ENCODE data around the gene ACAP3. TPM values are rescaled to one million over a fixed set of nuclear protein-coding genes. Genes with fewer than 3 reads are reported as not detected.
A peak's percentile ranks its signal among the peaks of the same experiment; 100 is the strongest.

ACAP3 gene
- polyA plus RNA-seq, 2 donors = 47.7 to 120 TPM

DNA sequence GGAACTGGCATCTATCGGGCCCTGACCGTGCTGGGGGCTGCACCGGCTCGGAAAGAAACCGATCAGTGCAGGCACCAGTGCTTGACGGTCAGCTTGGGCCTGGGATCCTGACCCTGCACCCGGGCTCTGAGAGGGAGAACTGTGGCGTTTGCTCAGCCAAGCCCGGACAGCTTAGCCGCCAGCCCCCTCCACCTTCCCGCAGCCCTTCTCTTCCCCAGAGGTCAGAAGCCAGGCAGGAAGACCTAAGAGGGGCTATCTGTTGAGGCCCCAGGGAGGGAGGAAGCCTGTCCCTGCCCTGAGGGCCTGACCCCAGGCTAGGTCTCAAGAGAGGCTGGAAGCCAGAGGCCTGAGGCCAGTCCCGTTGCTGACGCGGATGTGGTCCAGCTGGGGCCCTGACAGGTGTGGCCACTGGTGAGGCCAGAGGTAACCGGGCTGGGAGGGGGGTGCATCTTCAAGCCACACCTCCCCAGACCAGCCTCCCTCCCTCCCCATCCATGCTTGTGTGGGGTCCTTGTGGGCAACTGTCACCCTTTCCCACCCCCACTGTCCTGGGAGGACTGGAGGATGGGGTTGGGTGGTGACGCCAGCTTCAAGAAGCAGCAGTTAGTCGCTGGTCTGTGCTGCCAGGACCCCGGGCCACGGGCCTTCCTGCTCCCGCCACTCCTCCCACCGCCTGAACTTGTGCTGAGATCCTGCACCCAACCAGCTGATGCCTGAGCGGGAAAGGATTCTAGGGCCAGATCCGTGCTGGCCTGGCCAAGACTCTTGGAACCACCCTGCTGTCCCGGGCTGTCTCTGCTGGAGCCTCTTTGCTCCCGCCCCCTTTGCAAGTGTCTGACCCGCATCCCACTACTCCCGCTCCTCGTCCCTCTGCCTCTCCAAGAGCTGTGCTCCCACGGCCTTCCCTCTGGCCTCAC, 44.0 kb upstream of the ACAP3 start:
- Histone ChIP-seq H3K9me3 (ENCODE audit: control insufficient read depth in 2 of 2, insufficient read depth in 1 of 2, low read depth in 1 of 2, low read length in 1 of 2) (no peaks in the 10 kb centered on the region), H3K4me1 (ENCODE audit: control insufficient read depth in 2 of 2, insufficient read depth in 2 of 2, low read length in 1 of 2) (peaks cover 13 to 24% of the 10 kb centered on the region in 2 donors), H3K27ac (ENCODE audit: low read depth in 2 of 2, low read length in 1 of 2) (peak overlapping the region in 1 of 2 donors; percentile 42), H3K36me3 (ENCODE audit: control insufficient read depth in 2 of 2, insufficient read depth in 2 of 2, low read length in 1 of 2) (no peaks in the 10 kb centered on the region), H3K4me3 (ENCODE audit: low read depth in 1 of 2, low read length in 2 of 2) (no peak overlapping the region), H3K27me3 (ENCODE audit: control insufficient read depth in 1 of 2, insufficient read depth in 2 of 2, low read length in 2 of 2) (peaks cover 0 to 3% of the 10 kb centered on the region in 2 donors)
- 50 to 58% methylated on average over 24 to 29 of the region's 29 CpGs for WGBS, 2 donors

DNA sequence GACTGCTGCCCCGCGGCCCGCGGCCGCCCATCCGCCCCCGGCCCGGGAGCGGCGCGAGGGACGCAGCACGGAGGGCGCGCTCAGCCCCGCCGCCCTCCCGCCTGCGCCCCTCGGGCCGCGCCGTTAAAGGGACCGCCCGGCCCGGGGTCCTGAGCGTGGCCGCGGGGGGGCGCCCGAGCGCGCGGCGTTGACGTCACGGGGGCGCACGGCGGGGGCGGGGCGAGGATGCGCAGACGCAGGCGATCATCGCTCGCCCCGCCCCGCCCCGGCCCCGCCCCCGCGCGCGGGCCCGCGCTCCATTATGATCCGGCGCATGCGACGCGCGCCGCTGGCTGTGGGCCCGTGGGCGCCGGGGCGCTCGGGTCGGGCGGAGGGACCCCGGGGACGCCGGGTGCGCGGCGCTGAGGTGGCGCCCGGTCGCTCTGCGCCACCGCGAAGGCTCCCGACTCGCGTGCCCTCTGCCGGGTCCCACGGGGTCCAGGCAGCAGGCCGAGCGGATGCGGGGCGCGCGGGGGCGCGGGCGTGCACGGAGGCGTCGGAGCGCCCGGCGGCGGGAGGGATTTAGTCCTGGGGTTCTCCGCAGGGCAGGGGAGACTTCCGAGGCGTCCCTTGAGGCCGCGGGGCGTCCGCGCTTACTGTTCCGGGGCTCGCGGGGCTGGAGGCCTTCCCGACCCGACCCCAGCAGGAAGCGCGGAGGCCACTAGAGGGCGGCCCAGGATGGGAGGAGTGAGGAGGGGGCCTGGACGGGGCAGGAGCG, 41.7 kb upstream of the ACAP3 start, which contains the start of gene DVL1:
Gene DVL1, minus strand, starts transcription at position 163 of the 757 bp plus-strand sequence. CDS start 353 bp downstream, outside the sequence.
- WGBS, 2 donors = 1% methylated on average over 86 to 121 of the region's 122 CpGs
- peaks cover 29 to 44% of the 10 kb centered on the region in 2 donors for H3K4me1 ChIP-seq (ENCODE audit: control insufficient read depth in 2 of 2, insufficient read depth in 2 of 2, low read length in 1 of 2)

DNA sequence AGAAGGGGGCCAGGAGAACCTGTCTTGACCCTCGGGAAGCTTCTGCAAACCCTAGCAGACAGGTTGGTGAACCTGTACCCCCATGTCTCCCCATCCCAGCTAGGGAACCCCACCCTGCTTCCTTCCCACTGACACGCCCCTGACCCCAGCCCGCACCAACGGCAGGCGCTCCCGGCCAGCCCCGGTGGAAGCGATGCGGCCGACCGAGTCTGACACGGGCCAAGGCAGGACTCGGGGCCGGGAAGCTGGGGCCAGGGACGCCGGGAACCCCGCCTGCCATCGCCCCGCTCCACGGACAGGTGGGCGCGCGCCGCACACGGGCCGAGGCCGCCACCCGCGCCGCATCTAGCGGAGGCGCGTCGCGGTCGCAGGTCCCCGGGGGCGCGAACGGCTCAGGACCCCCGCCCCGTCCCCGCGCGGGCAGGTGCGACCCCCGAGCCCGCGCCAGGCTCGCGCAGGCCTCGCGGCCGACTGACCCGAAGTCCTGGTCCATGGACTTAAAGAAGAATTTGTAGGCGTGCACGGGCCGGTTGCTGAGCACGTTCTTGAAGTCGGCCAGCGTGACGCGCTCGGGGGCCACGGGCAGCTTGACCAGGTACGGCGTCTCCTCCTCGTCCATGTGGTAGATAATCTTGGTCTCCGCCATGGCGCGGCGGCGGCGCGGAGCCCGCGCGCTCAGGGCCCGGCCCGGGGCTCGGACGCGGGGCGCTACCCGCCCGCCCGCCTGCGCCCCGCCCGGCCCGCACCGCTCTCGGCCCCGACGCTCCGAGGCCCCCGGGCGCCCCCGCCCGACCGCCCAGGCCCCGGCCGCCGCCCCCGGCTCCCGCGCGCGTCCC, 40.9 kb upstream of the ACAP3 start:
- H3K9me3 ChIP-seq (ENCODE audit: control insufficient read depth in 2 of 2, insufficient read depth in 1 of 2, low read depth in 1 of 2, low read length in 1 of 2) = no peaks in the 10 kb centered on the region
- peak overlapping the region; percentile 85 to 96 for H3K4me3 ChIP-seq (ENCODE audit: low read depth in 1 of 2, low read length in 2 of 2)
- peak overlapping the region; percentile 88 to 97 for H3K27ac ChIP-seq (ENCODE audit: low read depth in 2 of 2, low read length in 1 of 2)
- 1% methylated on average over 81 to 109 of the region's 109 CpGs for whole genome bisulfite sequencing, 2 donors
- H3K36me3 ChIP-seq (ENCODE audit: control insufficient read depth in 2 of 2, insufficient read depth in 2 of 2, low read length in 1 of 2) = peaks cover 0 to 6% of the 10 kb centered on the region in 2 donors
- peaks cover 24 to 45% of the 10 kb centered on the region in 2 donors for H3K4me1 ChIP-seq (ENCODE audit: control insufficient read depth in 2 of 2, insufficient read depth in 2 of 2, low read length in 1 of 2)
- H3K27me3 ChIP-seq (ENCODE audit: control insufficient read depth in 1 of 2, insufficient read depth in 2 of 2, low read length in 2 of 2) = peaks cover 0 to 3% of the 10 kb centered on the region in 2 donors

More for the DNA sequence above, 41.7 kb upstream of the ACAP3 start, which contains the start of gene DVL1:
- H3K9me3 ChIP-seq (ENCODE audit: control insufficient read depth in 2 of 2, insufficient read depth in 1 of 2, low read depth in 1 of 2, low read length in 1 of 2) = no peaks in the 10 kb centered on the region
- peak within 1 kb of the TSS; percentile 88 to 97 for H3K27ac ChIP-seq (ENCODE audit: low read depth in 2 of 2, low read length in 1 of 2)
- peaks cover 0 to 3% of the 10 kb centered on the region in 2 donors for H3K27me3 ChIP-seq (ENCODE audit: control insufficient read depth in 1 of 2, insufficient read depth in 2 of 2, low read length in 2 of 2)
- H3K36me3 ChIP-seq (ENCODE audit: control insufficient read depth in 2 of 2, insufficient read depth in 2 of 2, low read length in 1 of 2) = peaks cover 0 to 1% of the 10 kb centered on the region in 2 donors
- peak within 1 kb of the TSS; percentile 85 to 96 for H3K4me3 ChIP-seq (ENCODE audit: low read depth in 1 of 2, low read length in 2 of 2)

DNA sequence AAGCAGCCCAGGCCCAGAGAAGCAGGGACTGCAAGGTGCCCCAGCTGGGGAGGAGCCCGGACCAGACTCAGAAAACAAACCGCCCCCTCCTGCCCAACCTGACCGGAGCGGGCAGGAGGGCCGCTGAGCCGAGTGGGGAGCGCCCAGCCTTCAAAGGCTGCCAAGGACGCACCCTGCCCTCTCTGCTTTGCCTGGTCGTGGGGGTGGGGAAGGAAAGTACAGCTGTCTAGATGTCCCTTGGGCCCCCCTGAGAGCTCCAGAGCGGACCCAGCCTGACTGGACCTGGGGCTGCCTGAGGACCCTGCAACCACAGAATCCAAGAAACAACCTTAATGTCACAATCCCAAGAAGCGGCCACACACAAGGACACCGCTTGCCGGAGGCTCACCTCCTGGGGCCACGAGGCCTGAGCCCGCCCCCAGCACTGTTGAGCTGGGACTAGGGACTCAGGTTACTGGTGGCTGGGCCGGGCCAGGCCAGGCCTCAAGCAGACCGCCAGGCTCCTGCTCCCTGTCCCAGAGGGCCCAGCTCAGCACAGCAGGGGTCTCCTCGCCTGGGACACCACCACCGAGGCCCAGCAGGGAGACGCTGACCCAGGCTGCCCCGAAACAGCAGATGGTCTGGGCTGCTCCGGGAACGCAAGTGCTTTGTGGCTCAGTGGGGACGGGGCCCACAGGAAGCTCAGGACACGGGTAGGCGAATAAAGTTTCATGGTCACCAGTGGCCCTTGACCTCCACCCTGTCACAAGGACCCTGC, 40.1 kb upstream of the ACAP3 start:
- H3K4me1 ChIP-seq (ENCODE audit: control insufficient read depth in 2 of 2, insufficient read depth in 2 of 2, low read length in 1 of 2) = peaks cover 24 to 44% of the 10 kb centered on the region in 2 donors
- H3K36me3 ChIP-seq (ENCODE audit: control insufficient read depth in 2 of 2, insufficient read depth in 2 of 2, low read length in 1 of 2) = peaks cover 0 to 6% of the 10 kb centered on the region in 2 donors
- 24 to 29% methylated on average over 26 of the region's 26 CpGs for WGBS, 2 donors

DNA sequence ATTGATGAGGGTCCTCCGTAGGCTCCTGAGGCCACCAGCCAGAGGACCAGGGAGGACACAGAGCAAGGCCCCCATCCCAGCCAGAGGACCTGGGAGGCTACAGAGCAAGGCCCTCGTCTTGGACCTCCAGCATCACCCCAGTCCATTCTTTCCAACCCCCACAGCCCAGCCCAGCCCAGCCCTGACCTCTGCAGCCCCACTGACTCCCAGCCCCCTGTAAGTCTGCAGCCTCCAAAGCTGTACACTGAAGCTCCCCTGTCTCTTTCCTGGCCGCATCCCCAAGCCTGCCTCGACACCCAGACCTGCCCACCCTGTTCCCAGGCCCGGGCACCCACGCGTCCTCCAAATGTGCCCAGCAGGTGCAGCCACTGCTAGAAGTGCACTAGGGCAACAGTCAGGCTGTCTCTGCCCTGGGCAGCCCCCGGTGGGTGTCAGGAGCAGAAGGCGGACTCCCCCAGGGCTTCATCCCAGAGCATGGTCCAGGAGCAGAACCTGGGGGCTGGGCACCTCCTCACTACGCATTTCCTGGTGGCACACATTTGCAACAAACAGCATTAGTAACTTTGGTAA, 39.4 kb upstream of the ACAP3 start:
- Histone ChIP-seq H3K4me1 (ENCODE audit: control insufficient read depth in 2 of 2, insufficient read depth in 2 of 2, low read length in 1 of 2) (peaks cover 24 to 44% of the 10 kb centered on the region in 2 donors), H3K27me3 (ENCODE audit: control insufficient read depth in 1 of 2, insufficient read depth in 2 of 2, low read length in 2 of 2) (no peaks in the 10 kb centered on the region), H3K4me3 (ENCODE audit: low read depth in 1 of 2, low read length in 2 of 2) (peak overlapping the region; percentile 85 to 96), H3K27ac (ENCODE audit: low read depth in 2 of 2, low read length in 1 of 2) (peak overlapping the region; percentile 88 to 97), H3K36me3 (ENCODE audit: control insufficient read depth in 2 of 2, insufficient read depth in 2 of 2, low read length in 1 of 2) (peaks cover 0 to 8% of the 10 kb centered on the region in 2 donors), H3K9me3 (ENCODE audit: control insufficient read depth in 2 of 2, insufficient read depth in 1 of 2, low read depth in 1 of 2, low read length in 1 of 2) (no peaks in the 10 kb centered on the region)
- WGBS, 2 donors = 67 to 73% methylated on average over 10 of the region's 10 CpGs

More for the DNA sequence above, 40.1 kb upstream of the ACAP3 start:
- no peaks in the 10 kb centered on the region for H3K27me3 ChIP-seq (ENCODE audit: control insufficient read depth in 1 of 2, insufficient read depth in 2 of 2, low read length in 2 of 2)
- peak overlapping the region; percentile 85 to 96 for H3K4me3 ChIP-seq (ENCODE audit: low read depth in 1 of 2, low read length in 2 of 2)
- H3K9me3 ChIP-seq (ENCODE audit: control insufficient read depth in 2 of 2, insufficient read depth in 1 of 2, low read depth in 1 of 2, low read length in 1 of 2) = no peaks in the 10 kb centered on the region
- H3K27ac ChIP-seq (ENCODE audit: low read depth in 2 of 2, low read length in 1 of 2) = peak overlapping the region; percentile 88 to 97

DNA sequence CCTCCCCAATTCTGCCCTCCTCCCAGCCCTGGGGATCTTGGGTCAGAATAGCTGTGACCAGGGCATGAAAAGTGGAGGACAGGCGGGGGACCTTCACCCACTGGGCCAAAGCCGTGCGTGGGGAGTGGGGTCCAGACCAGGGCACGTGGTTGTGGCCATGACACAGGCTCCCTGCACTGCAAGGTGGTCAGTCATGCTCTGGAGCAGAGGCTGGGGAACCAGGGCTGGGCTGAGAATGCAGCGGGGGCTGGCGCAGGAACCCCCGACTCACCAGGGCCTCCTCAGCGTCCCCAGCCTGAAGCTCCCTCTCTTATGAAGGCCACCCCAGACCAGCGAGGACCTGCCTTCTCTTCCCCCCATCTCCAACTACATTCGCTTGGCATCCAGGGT, 38.8 kb upstream of the ACAP3 start:
- H3K27ac ChIP-seq (ENCODE audit: low read depth in 2 of 2, low read length in 1 of 2) = peak overlapping the region in 1 of 2 donors; percentile 97

DNA sequence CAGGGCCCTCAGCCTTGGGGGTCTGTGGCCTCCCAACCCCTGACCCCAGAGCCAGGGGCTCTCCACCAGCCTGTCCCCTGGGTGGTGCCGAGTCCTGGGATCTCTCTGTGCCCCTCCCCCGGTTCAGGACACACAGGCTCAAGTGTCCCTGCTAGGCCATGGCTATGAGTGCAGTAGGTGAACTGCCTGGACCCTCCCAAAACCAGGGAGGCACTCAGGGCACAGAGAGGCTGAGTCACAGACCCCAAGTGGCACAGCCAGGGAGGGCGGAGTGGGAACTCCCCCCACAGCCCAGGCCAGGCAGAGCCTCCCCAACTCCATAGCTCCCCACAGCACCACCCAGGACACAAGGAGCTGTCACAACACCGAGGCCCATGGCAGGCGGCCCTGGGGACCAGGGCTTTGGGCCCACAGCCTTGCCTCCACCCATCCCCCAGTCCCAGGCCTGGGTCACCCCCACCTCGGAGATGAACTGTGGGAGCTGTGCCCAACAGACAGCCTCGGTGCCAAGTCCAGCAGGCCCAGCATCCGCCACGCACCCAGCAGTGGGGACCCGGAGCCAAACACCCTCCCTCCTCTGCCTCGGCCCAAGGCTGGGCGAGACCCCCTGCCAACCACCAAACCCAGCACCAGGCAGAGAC, 38.2 kb upstream of the ACAP3 start:
- Histone ChIP-seq H3K9me3 (ENCODE audit: control insufficient read depth in 2 of 2, insufficient read depth in 1 of 2, low read depth in 1 of 2, low read length in 1 of 2) (no peaks in the 10 kb centered on the region), H3K4me3 (ENCODE audit: low read depth in 1 of 2, low read length in 2 of 2) (peak overlapping the region; percentile 8 to 96), H3K27ac (ENCODE audit: low read depth in 2 of 2, low read length in 1 of 2) (peak overlapping the region; percentile 92 to 94), H3K4me1 (ENCODE audit: control insufficient read depth in 2 of 2, insufficient read depth in 2 of 2, low read length in 1 of 2) (peaks cover 24 to 44% of the 10 kb centered on the region in 2 donors), H3K36me3 (ENCODE audit: control insufficient read depth in 2 of 2, insufficient read depth in 2 of 2, low read length in 1 of 2) (peaks cover 0 to 19% of the 10 kb centered on the region in 2 donors), H3K27me3 (ENCODE audit: control insufficient read depth in 1 of 2, insufficient read depth in 2 of 2, low read length in 2 of 2) (no peaks in the 10 kb centered on the region)
- WGBS, 2 donors = 61% methylated on average over 11 to 12 of the region's 12 CpGs

More for the DNA sequence above, 38.8 kb upstream of the ACAP3 start:
- WGBS, 2 donors = 86 to 89% methylated on average over 10 of the region's 10 CpGs
- Histone ChIP-seq H3K9me3 (ENCODE audit: control insufficient read depth in 2 of 2, insufficient read depth in 1 of 2, low read depth in 1 of 2, low read length in 1 of 2) (no peaks in the 10 kb centered on the region), H3K27me3 (ENCODE audit: control insufficient read depth in 1 of 2, insufficient read depth in 2 of 2, low read length in 2 of 2) (no peaks in the 10 kb centered on the region), H3K36me3 (ENCODE audit: control insufficient read depth in 2 of 2, insufficient read depth in 2 of 2, low read length in 1 of 2) (peaks cover 0 to 14% of the 10 kb centered on the region in 2 donors), H3K4me1 (ENCODE audit: control insufficient read depth in 2 of 2, insufficient read depth in 2 of 2, low read length in 1 of 2) (peaks cover 24 to 44% of the 10 kb centered on the region in 2 donors), H3K4me3 (ENCODE audit: low read depth in 1 of 2, low read length in 2 of 2) (peak overlapping the region in 1 of 2 donors; percentile 96)

DNA sequence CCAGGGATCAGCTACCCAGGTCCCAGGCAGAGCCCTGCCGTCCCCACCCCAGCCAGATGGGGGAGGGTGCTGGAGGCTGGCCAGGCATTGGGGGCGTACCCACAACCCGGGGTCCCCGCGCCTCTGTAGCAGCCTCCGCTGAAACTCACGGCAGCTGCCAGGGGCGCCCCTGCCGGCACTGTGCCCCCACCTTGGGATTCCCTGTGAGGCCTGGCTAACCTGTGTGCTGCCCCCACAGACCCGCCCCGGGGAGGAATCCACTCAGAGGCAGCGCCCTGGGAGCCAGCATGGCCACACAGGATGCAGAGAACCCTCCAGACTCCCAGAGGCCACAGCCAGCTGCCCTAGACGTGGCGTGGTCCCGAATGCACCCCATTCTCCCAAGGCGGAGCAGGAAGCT, 37.7 kb upstream of the ACAP3 start:
- Histone ChIP-seq H3K9me3 (ENCODE audit: control insufficient read depth in 2 of 2, insufficient read depth in 1 of 2, low read depth in 1 of 2, low read length in 1 of 2) (no peaks in the 10 kb centered on the region), H3K4me3 (ENCODE audit: low read depth in 1 of 2, low read length in 2 of 2) (peak overlapping the region; percentile 5 to 24), H3K27me3 (ENCODE audit: control insufficient read depth in 1 of 2, insufficient read depth in 2 of 2, low read length in 2 of 2) (no peaks in the 10 kb centered on the region), H3K4me1 (ENCODE audit: control insufficient read depth in 2 of 2, insufficient read depth in 2 of 2, low read length in 1 of 2) (peaks cover 24 to 48% of the 10 kb centered on the region in 2 donors), H3K27ac (ENCODE audit: low read depth in 2 of 2, low read length in 1 of 2) (peak overlapping the region; percentile 92 to 94), H3K36me3 (ENCODE audit: control insufficient read depth in 2 of 2, insufficient read depth in 2 of 2, low read length in 1 of 2) (peaks cover 0 to 25% of the 10 kb centered on the region in 2 donors)
- 56 to 60% methylated on average over 16 of the region's 16 CpGs for WGBS, 2 donors

Data from esophagus (tissue), 2 donors.